ENCODE data around the gene ACP2. TPM values are rescaled to one million over a fixed set of nuclear protein-coding genes. Genes with fewer than 3 reads are reported as not detected.

The ACP2 gene
- total and polyA plus RNA-seq, 10 of the 15 experiments (the other 5 are each of a cell fraction or from before 2014, with no cell fraction given) = 0.98 to 11.7 (median 7.4) TPM

GRCh38 chr11:47243454-47243853, 5.2 kb downstream of the ACP2 start:
- CTCF ChIA-PET = no interaction called here
- Histone ChIP-seq H3K27me3 (replicated peaks in 1 of 2; ENCODE audit: control insufficient read depth in 2 of 2, insufficient read depth in 2 of 2, low read length in 1 of 2) (no peaks in the 10 kb centered on the region), H3K9ac (ENCODE audit: control insufficient read depth, insufficient read depth, low read length) (no peak overlapping the region), H4K20me1 (ENCODE audit: control insufficient read depth, insufficient read depth) (0 out of 2 replicates have a peak, but pooled peaks cover 3% of the 10 kb centered on the region), H3K9me3 (replicated peaks; ENCODE audit: control insufficient read depth, insufficient read depth, low read length) (no peaks in the 10 kb centered on the region), H3K4me1 (ENCODE audit: control insufficient read depth, insufficient read depth, low read length) (peaks cover 4% of the 10 kb centered on the region), H3K36me3 (ENCODE audit: control insufficient read depth in 2 of 2, insufficient read depth in 2 of 2, low read length in 1 of 2) (peaks cover 16 to 21% of the 10 kb centered on the region in 2 experiments; a peak in 3 of 4 replicates), H3K4me3 (no peak overlapping the region), H3K79me2 (ENCODE audit: control insufficient read depth, insufficient read depth, low read length) (peaks cover 15% of the 10 kb centered on the region), H3K27ac (ENCODE audit: control insufficient read depth, insufficient read depth) (no peak overlapping the region), H2AFZ (ENCODE audit: control insufficient read depth, low read depth, low read length) (no peak overlapping the region), H3K4me2 (ENCODE audit: control insufficient read depth, insufficient read depth) (no peak overlapping the region)
- intact Hi-C loops (cut with micrococcal nuclease; ENCODE audit: unreplicated experiment) = no loop called here
- SMC1A ChIA-PET (ENCODE audit: uncharacterized antibody, unreplicated experiment) = no interaction called here
- RAD21 ChIA-PET (ENCODE audit: unreplicated experiment) = no interaction called here
- ATAC-seq = no peak
- FAIRE-seq = no peak
- no TSS peak for BruUV-seq (replicated peaks)
- TF ChIP-seq SMAD5 (IDR thresholded peaks at IDR 0.05; ENCODE audit: low read depth) = no peak
- TF ChIP-seq RAD51 (IDR thresholded peaks at IDR 0.05) = no peak
- TF ChIP-seq SPI1 (IDR thresholded peaks at IDR 0.05; ENCODE audit: borderline replicate concordance, insufficient read depth, low read depth, low read length) = no peak
- TF ChIP-seq YBX1 (IDR thresholded peaks at IDR 0.05) = no peak
- TF ChIP-seq RCOR1 (conservative IDR thresholded peaks at IDR 0.05; ENCODE audit: low read depth, low read length) = no peak
- TF ChIP-seq HDGF (IDR thresholded peaks at IDR 0.05) = no peak
- no peak for TF ChIP-seq IKZF1 (conservative IDR thresholded peaks at IDR 0.05)
- no peak for TF ChIP-seq NFYB (IDR thresholded peaks at IDR 0.05; ENCODE audit: insufficient read depth, low read depth, low read length)
- TF ChIP-seq, protein P1, sequence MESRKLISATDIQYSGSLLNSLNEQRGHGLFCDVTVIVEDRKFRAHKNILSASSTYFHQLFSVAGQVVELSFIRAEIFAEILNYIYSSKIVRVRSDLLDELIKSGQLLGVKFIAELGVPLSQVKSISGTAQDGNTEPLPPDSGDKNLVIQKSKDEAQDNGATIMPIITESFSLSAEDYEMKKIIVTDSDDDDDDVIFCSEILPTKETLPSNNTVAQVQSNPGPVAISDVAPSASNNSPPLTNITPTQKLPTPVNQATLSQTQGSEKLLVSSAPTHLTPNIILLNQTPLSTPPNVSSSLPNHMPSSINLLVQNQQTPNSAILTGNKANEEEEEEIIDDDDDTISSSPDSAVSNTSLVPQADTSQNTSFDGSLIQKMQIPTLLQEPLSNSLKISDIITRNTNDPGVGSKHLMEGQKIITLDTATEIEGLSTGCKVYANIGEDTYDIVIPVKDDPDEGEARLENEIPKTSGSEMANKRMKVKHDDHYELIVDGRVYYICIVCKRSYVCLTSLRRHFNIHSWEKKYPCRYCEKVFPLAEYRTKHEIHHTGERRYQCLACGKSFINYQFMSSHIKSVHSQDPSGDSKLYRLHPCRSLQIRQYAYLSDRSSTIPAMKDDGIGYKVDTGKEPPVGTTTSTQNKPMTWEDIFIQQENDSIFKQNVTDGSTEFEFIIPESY (IDR thresholded peaks at IDR 0.05) = no peak
- TF ChIP-seq EGR1 (IDR thresholded peaks at IDR 0.05; ENCODE audit: borderline replicate concordance in 1 of 2, low read depth in 2 of 2, low read length in 2 of 2) = no peak
- DNase-seq (ENCODE audit: low read depth, low spot score) = no peak
- in situ Hi-C loops (cut with MboI) = no loop called here
- POLR2A ChIA-PET = interaction anchor here (0.6 kb wide), 1 partner anchor 23 kb away, joined by 3 read pairs; no protein-coding TSS in a partner anchor
- 72% methylated on average over 4 of the region's 4 CpGs for WGBS (ENCODE audit: insufficient coverage, insufficient replicate concordance, low lambda C conversion rate, missing lambda C conversion rate)

All from GM12878 (cell line).